Activated CD4-positive, CD25-positive, alpha-beta regulatory T cell treated with anti-CD3 and anti-CD28 coated beads, Interleukin-2, amount 50 U/mL, for 24 hours (primary cell): ENCODE measurements around the gene ATG7.
"Not testable (repeated sequence)": the region's sequence is repeated elsewhere in the genome, so short reads cannot be mapped to it uniquely, and the experiment has no call there.

Experiments
- ATAC-seq, 2 donors: fragments of 150-1000 bp; cut with Tn5 transposase; one replicate each; pipeline ENCODE4 v1.10.0; 2021; ENCODE audit warnings: mild to moderate bottlenecking in 1 of 2, moderate library complexity in 1 of 2

The ATG7 gene

GRCh38 chr3:11514191-11514821, 242.1 kb downstream of the ATG7 start:
- no peak for ATAC-seq

DNA sequence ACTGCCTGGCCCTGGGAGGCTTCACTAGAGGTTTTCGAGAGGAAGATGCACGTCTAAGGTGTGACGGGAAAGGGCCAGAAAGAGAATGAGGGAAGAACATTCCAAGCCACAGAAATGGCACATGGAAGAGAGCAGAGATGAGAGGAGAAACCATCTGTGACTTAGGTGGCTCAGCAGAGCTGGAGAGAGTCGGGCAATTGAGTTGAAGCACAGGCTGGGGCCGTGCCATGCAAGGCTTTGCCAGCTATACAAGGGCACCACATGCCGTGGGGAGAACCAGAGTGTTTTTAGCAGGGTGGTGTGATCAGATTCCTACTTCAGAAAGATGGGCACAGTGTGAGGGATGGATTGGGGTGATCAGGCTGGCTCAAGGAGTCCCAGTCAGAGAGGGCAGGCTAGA, 245.4 kb downstream of the ATG7 start:
- ATAC-seq: no peak

GRCh38 chr3:11521167-11521566, 249.0 kb downstream of the ATG7 start:
- ATAC-seq: no peak

- ATAC-seq: no peak
These were observed 250.2 kb downstream of the ATG7 start for GRCh38 chr3:11522398-11522715.

GRCh38 chr3:11522953-11523571, 250.9 kb downstream of the ATG7 start:
- ATAC-seq: no peak

DNA sequence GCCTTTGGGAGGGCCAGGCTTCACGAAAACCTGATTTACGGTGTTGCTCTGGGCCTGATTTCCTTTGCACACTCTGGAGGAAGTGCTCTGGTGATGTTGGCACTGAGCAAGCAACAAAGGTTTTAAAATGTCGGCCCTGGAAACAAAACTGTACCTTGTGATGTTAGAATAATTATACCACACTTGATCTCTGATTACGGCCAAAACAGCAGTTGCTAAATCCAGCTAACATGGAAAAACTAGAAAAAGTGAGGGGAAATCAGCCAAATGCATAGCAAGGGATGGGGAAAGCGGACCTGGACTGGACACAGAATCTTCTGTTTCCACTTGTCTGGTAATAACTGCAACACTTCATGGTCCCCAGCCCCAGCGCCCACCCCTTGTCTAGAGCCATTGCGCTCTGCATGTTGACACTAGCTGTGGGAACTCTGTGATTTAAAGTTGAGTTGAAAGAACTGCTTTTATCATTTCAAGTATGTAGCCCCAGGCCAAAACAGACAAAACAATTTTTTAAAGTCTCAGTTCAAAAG, 251.4 kb downstream of the ATG7 start:
- no peak for ATAC-seq

DNA sequence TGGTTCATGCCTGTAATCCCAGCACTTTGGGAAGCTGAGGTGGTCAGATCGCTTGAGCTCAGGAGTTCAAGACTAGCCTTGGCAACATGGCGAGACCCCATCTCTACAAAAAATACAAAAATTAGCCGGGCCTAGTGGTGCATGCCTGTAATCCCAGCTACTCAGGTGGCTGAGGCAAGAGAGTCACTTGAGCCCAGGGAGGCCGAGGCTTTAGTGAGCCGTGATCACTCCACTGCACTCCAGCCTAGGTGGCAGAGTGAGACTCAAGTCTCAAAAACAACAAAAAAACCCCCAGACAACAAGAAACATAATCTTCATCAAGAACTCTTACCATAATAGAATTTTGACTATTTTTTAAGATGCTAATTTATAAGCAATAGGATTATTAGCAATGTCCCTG, 253.9 kb downstream of the ATG7 start:
- ATAC-seq: not testable (repeated sequence)

DNA sequence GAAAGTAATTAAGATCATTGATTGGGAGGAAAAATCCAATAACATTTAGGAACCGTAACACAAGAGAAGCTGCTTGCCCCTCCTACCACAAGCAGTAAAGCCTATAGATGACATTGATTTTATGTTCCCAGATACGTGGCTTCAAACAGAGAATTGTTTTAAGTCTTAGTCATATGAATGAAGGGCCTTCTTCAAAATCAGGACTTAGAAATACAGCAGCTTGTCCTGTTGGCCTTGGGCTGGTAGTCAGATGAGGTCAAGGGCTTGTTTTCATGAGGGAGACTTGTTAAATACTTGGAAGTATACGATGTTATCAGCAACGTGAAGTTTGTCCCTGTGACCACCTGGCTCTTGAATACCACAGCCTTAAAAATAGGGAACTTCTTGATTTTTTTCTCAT, 257.1 kb downstream of the ATG7 start:
- no peak for ATAC-seq

GRCh38 chr3:11530153-11530721, 258.0 kb downstream of the ATG7 start:
- no peak for ATAC-seq

DNA sequence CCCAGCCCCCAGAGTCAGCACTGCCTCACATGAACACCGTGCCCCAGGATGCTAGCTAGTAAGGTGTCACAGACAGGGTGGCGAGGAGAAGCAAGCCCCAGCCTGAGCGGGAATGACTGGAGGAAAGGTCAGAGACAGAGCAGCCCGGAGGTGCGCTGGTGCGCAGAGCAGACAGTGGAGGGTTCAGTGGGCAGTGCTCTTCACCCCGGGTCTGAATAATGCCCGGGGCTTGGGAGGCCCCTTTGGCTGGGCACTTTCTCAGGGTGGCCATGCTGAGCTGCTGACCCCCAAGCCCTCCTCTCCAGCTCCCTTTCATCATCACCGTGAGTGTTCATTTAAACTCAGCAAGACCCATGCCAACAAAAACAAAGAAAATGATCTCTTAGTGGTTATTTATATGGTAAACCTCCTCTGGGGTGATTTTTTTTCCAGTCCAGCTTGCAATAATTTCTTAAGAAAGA, 260.8 kb downstream of the ATG7 start:
- ATAC-seq: no peak

- ATAC-seq: no peak
These were observed 262.0 kb downstream of the ATG7 start for GRCh38 chr3:11534011-11534792.

GRCh38 chr3:11534793-11535101, 262.6 kb downstream of the ATG7 start:
- no peak for ATAC-seq

- no peak for ATAC-seq
These were observed 263.2 kb downstream of the ATG7 start for GRCh38 chr3:11535243-11535960.

- ATAC-seq: no peak
These were observed 264.1 kb downstream of the ATG7 start for GRCh38 chr3:11536132-11536935.

DNA sequence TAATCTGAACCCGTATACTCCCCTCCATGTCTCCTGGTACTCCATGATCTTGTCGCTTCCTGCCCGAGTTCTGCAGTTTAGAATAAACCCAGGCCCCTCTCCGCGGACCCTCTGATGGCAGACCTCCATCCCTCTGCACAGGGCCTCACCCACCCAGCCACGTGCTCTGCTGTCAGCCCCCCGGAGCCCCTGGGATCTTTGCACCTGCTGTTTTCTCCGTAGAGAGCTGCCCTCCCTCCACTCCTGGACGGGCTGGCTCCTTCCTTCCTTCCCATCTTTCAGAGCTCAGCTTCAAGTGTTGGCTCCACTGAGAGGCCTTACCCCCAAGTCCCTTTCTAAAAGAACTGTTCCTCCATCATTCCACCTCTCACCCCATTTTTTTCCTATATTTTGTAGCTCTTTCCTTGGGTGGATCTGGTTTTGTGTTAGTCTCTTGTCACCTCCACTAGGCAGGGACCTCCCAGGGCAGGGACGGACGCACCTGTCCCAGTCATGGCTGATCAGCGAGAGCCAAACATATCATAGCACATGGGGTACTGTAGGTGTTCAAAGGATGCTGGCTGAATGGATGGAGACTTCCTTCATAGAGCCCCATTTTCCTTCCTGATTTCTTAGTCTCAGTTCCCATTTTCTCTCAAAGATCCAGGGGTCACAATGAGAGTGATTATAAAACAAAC, 264.9 kb downstream of the ATG7 start:
- ATAC-seq: no peak

- ATAC-seq: no peak
These were observed 266.4 kb downstream of the ATG7 start for GRCh38 chr3:11538581-11538980.

GRCh38 chr3:11539218-11539617, 267.0 kb downstream of the ATG7 start:
- ATAC-seq: no peak

DNA sequence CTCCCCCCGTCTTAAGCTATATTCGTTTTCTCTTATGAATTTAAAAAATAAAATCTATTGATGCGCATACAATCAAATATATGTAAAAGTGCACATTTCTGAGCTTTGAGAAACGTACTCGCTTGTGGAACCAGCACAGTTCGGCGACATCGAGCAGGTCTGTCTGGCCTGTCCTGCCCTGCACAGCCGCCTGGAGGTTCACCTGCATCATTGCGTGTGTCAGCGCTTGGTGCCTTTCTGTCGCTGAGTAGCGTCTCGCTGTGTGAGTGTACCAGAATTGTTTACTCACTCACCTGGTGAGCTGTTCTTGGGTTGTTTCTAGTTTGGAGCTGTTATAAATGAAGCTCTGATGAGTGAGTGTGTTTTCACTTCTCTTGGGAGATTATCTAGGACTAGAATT, 267.5 kb downstream of the ATG7 start:
- no peak for ATAC-seq

DNA sequence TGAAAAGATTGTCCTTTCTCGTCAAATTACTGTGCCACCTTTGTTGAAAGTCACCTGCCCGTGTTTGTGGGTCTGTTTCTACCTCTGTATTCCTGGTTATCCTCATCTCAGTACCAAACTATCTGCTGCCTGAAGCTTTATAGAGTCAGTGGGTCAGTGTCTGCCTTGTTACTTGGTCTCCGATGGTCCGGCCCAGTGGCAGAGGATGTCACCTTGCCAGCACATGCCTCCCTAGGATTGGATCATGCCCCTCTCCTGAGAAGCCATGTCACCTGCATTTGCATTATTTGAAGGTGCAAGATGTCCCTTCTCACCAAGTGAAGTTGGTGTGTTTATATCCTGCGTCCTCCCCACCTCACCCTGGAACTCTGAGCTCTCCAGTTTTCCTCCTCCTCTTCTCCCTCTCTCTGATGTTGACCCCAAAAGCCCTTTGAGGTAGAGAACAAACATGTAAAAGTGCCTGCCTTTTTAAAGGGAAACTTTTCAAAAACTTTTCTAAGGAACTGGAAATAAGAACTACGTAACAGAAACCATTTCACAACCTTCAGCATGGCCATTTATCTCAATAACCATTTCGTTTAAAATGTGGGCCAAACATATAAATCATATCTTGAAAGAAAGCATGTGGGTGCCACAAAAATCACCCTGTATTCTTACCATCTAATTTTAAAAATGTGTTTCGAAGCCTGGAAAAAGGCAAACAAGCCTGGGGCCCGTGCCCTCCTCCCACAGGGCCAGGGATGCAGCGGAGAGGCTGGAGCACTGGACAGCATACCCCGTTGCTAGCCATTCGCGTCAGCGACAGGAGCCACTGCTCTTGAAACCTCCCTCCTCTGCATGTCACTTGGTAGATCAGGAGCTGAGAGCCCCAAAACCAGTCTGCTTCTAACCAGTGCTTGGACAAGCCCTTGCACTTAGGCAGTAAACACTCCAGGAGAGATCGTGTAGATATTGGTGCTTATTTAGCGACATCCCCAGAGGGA, 269.4 kb downstream of the ATG7 start:
- no peak for ATAC-seq

DNA sequence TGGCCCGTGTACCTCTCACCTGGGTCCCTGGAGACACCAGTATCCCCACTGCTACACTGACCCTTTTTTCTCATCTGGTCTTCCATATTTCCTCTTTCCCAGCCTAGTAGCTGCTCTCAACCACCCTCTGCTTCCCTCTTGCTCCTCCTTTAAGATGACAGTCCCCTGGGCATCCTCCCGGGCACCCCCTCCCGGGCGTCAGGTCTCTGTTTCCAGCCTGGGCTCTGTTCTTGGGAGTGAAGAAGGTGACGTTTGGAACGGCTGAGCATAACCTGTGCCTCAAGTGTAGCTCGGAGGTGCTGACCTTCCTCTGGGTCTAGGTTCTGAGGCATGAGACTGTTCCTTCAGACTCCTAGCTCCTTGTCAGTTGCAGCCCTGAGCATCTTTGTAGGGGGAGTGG, 270.4 kb downstream of the ATG7 start:
- no peak for ATAC-seq
